NCI-H146 treated with DMSO at 0.1 percent for 48 hours (cell line): ENCODE results near the gene KCNJ4.
"Not testable (repeated sequence)": the region's sequence is repeated elsewhere in the genome, so short reads cannot be mapped to it uniquely, and the experiment has no call there.

Experiments
- DNase-seq: peaks from one replicate; lab custom pipeline; 2025; ENCODE audit not compliant: unreplicated experiment; lab: John Stamatoyannopoulos, UW

KCNJ4 gene

GRCh38 chr22:38471237-38471636 lies 16.2 kb upstream of the KCNJ4 start:
- DNase-seq, result no peak

- DNase-seq, result not testable (repeated sequence)
Observed at GRCh38 chr22:38470179-38470578, 15.2 kb upstream of the KCNJ4 start.

GRCh38 chr22:38469306-38469781 lies 14.3 kb upstream of the KCNJ4 start:
- DNase-seq, result no peak

GRCh38 chr22:38468443-38469305 lies 13.7 kb upstream of the KCNJ4 start:
- no peak for DNase-seq

GRCh38 chr22:38467904-38468442 lies 13.0 kb upstream of the KCNJ4 start, which contains the start of gene KDELR3:
Gene KDELR3 (plus strand): TSS chr22:38468096. CDS start chr22:38468234, 138 bp downstream.
- no peak for DNase-seq

- no peak for DNase-seq
Observed at GRCh38 chr22:38467438-38467903, 12.5 kb upstream of the KCNJ4 start.

GRCh38 chr22:38465673-38466490 lies 10.9 kb upstream of the KCNJ4 start:
- no peak for DNase-seq

GRCh38 chr22:38464992-38465672 lies 10.1 kb upstream of the KCNJ4 start:
- DNase-seq, result no peak

GRCh38 chr22:38462960-38463784 lies 8.2 kb upstream of the KCNJ4 start:
- no peak for DNase-seq

- DNase-seq, result peak; percentile 65
Observed at GRCh38 chr22:38461414-38462081, 6.5 kb upstream of the KCNJ4 start.

- DNase-seq, result no peak
Observed at GRCh38 chr22:38461057-38461413, 6.0 kb upstream of the KCNJ4 start.

GRCh38 chr22:38460426-38460840 lies 5.4 kb upstream of the KCNJ4 start:
- no peak for DNase-seq

GRCh38 chr22:38456841-38457699 lies 2.1 kb upstream of the KCNJ4 start:
- DNase-seq, result no peak

- no peak for DNase-seq
Observed at GRCh38 chr22:38456272-38456835, 1.4 kb upstream of the KCNJ4 start.

- DNase-seq, result no peak
Observed at GRCh38 chr22:38455530-38456271, 702 bp upstream of the KCNJ4 start.

- DNase-seq, result no peak
Observed at GRCh38 chr22:38454353-38455075, 485 bp downstream of the KCNJ4 start.

GRCh38 chr22:38453996-38454352 lies 1.0 kb downstream of the KCNJ4 start:
- DNase-seq, result no peak
